ENCODE results near the gene LSM5.
"Not testable (repeated sequence)": the region's sequence is repeated elsewhere in the genome, so short reads cannot be mapped to it uniquely, and the experiment has no call there.

Gene LSM5

DNA sequence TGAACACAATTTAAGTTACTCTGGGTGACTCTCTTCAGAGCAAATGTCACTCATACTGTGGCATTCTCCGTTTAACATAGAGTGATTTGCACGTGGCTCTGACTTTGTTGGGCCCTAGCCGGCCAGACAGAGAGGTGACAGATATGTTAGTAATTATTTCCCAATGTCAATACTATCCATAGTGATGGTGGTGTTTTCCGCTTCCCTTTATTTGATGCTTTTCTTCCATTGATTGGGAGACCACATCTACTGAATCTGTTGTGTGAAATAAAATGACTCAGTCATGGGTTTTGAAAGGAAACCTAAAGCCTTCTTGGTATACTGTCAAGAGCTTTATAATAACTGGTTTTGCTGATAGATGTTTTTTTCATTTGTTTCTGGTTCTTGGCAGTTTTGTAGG is 12.5 kb upstream of the LSM5 start:
- DNase-seq: no peak

DNA sequence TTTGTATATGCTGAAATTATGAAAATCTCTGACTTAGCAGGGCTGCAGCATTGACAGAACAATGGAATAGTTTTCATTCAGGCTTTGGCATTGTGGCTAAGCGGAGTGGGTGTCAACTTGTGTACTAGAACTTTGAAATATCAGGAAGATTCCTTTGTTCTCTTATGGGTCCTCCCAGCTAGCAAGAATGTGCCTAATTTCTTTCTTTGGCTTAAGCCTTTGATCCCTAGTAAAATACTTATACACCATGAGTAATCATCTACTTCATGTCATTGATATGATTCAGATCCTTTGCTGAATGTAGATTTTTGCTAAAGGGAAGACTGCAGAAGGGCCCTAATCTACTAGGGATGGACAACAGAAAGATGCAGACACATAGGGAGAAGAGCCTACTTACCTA is 11.3 kb upstream of the LSM5 start:
- DNase-seq: no peak

DNA sequence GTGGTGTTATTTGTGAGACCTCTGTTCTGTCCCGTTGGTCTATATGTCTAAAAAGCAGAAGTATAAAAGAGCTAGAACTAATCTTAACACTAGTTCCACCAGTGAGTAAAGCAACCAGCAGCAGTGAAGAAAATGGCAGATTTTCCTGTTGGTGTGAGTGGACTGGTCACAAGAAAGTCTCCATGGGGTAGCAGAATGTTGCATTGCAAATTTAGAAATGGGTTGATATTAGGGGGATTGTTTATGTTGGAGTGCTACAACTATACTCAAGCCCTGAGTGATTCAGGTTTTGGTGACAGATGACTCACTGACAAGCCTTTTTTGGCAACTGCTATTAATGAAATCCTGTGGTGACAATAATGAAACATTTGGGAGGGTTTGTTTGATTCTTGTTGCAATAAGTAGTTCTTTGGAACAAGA is 10.8 kb upstream of the LSM5 start:
- no peak for DNase-seq

DNA sequence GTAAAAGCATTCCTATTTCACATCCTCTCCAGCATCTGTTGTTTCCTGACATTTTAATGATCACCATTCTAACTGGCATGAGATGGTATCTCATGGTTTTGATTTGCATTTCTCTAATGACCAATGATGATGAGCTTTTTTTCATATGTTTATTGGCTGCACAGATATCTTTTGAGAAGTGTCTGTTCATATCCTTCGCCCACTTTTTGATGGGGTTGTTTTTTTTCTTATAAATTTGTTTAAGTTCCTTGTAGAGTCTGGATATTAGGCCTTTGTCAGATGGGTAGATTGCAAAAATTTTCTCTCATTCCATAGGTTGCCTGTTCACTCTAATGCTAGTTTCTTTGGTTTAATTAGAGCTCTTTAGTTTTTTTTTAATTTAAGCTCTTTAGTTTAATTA is 10.0 kb upstream of the LSM5 start:
- not testable (repeated sequence) for DNase-seq

DNA sequence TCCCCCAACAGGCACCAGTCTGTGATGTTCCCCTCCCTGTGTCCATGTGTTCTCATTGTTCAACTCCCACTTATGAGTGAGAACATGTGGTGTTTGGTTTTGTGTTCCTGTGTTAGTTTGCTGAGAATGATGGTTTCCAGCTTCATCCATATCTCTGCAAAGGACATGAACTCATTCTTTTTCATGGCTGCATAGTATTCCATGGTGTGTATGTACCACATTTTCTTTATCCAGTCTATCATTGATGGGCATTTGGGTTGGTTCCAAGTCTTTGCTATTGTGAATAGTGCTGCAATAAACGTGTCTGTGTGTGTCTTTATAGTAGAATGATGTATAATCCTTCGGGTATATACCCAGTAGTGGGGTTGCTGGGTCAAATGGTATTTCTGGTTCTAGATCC is 9.6 kb upstream of the LSM5 start:
- DNase-seq: not testable (repeated sequence)

DNA sequence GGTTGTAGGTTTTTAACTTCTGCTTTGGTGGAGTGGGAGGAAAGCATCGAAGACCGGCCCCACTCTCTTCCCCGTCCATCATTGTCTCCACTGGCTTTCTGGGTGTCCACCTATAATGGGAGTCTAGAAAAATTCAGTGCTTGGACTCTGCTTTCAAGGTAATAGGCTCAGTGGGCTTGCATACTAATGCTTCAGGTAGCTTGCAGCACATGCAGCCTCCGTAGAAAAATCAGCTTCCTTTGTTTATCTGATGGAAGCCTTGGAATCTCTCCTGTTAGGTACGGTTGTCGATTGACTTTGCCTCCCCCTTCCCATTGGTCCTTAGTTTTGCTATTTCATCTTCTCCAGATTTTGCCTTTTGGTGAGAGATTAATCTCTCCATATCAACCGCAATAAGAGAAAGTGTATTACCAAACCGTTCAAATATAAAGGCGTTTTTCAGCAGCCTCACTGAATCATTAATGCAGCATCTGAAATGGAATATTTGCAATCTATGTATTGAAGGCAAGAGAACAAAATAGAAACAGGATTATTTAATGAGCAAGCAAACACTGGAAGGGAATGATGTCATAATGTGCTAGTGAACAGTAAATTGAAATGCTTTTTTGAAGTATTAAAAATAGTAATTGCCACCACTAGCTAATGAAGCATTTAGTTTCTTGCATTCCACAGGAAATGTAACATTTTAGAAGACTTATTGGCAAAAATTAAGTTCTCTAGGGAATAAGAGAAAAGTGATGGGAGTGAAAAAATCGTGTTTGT is 6.1 kb upstream of the LSM5 start:
- no peak for DNase-seq

DNA sequence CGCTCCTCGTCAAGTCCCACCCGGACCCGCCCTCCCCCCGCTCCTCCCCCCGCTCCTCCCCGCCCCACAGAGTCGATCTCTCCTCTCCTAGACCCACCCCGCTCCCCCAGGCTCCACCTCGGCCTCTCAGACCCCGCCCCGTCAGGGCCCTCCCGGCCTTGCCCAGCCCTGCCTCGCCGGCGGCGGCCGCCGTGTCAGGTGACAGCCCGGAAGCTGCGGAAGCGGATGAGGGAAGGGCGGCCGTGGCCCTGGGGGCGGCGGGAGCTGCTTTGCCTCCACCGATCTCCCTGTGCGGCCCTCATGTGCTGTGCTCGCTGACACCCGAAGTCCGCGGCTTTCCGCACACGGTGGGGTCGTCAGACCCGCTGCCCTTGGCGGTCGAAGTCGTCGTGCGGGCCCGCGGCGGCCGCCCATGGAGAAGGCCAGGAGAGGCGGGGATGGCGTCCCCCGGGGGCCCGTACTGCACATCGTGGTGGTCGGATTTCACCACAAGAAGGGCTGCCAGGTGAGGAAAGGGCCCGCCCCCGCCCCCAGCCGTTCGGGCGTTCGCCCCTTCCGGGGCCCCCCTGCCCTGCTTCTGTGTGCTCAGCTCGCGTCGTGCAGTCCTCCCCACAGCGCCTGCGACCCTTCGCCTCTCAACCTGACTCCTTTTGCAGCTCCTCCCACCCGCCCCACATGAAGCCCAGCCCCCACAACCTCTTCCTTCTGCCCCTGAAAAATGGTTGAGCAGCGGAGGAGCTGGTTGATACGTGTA is 5.3 kb upstream of the LSM5 start, which contains the start of gene AVL9:
Gene AVL9, plus strand, starts transcription at position 192 of the 754 bp plus-strand sequence. Its CDS starts 221 bp downstream, at position 413.
- peak; percentile 69 for DNase-seq

DNA sequence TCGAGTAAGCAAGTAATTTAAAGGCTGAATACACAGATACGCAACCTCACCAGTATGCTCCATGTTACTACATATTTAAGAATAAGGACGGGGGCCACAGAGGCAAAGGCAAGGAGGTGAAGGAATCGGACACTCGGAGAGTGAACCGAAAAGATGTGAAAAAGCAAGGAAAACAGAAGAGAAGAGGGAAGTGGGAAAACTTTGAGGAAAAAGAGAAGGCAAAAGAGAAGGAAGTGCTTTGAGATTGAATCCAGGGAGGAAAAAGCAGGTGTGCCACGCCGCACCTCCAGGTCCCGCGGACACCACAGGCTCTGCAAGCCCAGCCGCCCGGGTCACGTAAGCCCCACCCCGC is 4.7 kb upstream of the LSM5 start:
- no peak for DNase-seq

DNA sequence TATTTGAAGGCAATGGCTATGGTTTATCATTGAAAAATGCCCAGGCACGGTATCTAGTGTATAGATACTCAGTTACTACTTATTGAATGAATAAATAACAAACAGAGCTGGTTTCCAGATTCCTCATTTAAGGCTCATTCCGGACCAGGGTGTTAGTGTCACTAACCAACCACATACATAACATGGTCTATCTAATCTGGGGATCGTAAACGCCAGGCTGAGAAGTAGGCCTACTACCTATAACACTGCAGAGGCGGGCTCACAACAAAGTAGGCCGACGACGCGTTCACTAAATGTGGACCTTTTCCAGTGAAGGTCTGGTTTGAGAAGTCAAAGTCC is 423 bp downstream of the LSM5 start:
- DNase-seq: no peak

DNA sequence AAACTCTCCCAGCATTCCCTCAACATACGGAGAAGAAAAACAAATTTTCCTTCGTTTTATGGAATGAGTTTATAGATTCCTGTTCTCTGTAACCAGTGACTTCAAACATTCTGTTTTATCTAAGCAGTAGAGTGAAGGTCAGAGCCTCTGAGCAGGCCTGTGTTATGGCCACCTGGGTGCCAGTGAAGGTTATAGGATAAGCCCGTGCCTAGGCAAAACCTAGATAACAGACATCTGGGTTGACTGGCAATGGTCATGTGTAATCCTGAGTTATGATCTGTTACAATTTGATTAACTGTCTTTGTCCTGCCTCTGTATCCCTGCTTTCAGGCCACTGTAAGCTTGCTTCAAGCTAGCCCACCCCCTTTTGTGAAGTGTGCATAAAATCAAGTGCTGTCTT is 8.3 kb downstream of the LSM5 start:
- no peak for DNase-seq

DNA sequence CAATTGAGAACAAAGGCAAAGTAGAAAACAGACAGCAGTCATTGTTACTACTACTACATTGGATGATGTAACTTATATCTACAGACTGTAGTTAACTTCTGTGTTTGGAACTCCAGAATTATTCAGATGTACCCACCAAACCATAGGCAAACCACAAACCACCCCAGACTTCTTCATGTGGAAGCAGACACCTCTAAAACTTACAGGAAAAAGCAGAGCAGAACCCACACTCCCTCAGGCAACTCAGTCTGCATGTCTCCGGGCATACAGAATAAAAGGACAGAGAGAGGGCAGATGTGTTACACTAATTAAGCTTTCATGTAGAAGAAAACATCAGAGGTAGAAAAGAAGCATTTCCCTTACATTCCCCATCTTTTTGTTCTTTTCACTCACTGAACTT is 9.0 kb downstream of the LSM5 start:
- DNase-seq: no peak

DNA sequence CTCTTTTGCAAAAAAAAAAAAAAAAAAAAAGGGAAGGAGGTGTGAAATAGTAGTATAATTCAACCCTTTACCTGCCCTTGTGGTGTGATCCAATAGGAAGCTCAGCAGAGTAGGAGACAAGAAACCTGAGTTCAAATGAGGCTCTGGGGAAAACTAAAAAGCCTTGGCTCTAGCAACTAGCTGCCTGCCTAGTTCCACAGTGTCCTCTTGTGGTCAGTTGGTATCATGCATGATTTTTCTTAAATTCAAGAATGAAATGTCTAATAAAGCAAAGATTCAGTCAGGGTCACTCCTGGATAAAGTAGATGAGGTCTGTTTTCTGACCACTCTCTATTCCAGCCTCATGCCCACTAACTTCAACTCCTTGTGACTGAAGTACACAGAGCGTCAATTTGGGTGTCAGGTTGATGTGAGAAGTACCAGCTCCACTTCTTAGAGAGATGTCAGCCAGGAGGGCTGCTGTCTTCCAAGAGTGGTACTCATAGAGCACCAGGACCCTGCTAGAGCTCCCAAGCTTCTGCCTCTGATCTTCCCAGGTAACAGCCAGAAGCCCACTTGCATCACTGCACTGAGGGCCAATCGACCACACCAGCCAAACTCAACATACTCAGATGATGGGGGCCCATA is 10.5 kb downstream of the LSM5 start:
- DNase-seq: no peak

DNA sequence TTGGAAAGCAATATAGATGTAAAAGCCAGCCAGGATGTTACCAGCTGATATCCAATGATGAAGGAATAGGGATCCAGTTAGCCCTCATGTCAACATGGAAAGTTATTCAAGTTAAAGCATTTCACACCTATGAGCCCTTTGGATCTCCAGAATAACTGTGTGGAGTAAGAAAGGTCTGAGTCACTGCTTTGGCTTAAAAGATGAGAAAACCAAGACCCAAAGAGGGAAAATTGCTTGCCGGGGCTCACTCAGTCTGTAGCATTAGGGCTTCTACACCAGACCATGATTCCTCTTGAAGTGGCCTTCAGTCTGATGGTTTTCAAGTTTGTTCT is 12.6 kb downstream of the LSM5 start:
- no peak for DNase-seq

DNA sequence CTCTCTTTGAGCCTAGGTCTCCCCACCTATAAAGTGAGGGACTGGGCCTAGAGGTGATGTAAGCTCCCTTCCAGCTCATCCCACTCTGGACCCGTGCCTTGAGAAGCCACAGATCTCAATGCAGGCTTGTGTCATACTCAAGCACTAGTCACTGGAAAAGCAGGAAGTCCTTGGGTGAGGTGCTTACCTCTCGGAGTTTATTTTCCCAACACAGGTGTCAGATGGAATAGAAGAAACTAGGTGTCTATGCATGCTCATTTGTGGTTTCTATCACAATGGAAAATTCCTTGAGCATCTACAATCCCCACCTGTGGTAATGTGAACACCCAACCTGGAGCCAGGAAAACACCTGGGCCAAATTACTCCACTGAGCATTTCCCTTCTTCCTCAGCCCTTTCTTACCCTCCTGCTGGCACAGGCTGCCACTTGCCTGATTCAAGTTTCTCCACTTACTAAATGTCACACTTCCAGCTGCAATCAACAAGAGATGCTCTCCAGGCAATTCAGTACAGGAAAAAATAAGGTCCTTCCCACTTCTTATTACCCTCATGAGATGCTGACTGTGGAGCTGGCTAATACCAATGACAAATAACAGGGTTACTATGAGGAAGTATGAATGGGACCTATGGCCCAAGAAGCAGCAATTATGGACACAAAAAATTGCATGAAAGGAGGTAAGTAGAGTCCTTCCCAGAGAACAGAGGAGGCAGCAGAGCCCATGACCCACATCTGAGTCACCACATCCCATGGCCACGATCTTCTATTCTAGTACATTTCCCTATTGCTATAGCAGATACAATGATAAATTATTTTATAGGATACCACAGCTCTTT is 13.1 kb downstream of the LSM5 start:
- no peak for DNase-seq

DNA sequence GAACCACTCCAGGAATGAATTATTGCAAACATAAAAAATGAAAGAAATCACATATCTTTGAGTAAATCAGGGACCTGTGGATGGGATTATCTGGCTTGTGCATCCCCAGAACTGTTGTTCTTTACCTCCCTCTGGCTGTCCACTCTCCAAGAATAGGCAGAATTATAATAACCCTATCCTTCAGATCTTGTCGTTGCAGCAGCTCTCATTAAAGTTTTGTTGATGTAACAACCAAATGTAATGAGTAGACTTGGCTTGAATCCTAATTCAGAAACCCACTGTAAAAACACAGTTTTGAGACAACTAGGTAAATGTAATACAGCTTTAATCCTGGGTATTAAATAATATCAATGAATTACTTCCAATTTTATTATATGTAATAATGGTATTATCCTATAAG is 16.2 kb downstream of the LSM5 start:
- no peak for DNase-seq

DNA sequence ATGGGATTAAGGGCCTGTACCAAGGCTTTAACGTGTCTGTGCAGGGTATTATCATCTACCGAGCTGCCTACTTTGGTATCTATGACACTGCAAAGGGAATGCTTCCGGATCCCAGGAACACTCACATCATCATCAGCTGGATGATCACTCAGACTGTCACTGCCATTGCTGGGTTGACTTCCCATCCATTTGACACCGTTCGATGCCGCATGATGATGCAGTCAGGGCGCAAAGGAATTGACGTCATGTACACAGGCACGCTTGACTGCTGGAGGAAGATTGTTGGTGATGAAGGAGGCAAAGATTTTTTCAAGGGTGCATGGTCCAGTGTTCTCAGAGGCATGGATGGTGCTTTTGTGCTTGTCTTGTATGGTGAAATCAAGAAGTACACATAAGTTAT is 18.2 kb downstream of the LSM5 start:
- no peak for DNase-seq

DNA sequence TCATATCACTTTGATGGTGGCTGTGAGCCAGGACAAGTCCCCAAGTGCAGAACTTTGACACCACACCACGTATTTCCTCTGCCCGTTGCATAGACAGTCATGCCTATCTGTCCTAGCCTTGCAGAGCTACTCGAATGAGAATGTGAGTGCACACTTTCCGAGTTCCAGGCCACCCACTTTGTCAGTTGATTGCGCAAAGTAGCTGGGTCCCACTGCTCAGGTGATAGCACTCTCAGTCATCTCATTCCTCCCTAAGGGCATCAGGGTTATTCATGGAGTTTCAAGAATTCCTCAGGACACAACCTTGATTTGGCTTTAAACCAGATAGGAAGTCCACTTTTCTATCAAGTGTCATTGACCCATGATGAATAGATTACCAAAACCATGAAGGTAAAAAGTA is 19.3 kb downstream of the LSM5 start:
- no peak for DNase-seq

DNA sequence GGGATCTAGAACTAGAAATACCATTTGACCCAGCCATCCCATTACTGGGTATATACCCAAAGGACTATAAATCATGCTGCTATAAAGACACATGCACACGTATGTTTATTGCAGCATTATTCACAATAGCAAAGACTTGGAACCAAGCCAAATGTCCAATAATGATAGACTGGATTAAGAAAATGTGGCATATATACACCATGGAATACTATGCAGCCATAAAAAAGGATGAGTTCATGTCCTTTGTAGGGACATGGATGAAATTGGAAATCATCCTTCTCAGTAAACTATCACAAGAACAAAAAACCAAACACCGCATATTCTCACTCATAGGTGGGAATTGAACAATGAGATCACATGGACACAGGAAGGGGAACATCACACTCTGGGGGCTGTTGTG is 20.2 kb downstream of the LSM5 start:
- DNase-seq: not testable (repeated sequence)

DNA sequence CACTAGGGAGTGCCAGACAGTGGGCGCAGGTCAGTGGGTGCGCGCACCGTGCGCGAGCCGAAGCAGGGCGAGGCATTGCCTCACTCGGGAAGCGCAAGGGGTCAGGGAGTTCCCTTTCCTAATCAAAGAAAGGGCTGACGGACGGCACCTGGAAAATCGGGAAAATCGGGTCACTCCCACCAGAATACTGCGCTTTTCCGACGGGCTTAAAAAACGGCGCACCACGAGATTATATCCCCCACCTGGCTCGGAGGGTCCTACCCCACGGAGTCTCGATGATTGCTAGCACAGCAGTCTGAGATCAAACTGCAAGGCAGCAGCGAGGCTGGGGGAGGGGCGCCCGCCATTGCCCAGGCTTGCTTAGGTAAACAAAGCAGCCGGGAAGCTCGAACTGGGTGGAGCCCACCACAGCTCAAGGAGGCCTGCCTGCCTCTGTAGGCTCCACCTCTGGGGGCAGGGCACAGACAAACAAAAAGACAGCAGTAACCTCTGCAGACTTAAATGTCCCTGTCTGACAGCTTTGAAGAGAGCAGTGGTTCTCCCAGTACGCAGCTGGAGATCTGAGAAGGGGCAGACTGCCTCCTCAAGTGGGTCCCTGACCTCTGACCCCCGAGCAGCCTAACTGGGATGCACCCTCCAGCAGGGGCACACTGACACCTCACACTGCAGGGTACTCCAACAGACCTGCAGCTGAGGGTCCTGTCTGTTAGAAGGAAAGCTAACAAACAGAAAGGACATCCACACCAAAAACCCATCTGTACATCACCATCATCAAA is 25.4 kb downstream of the LSM5 start:
- DNase-seq: not testable (repeated sequence)

DNA sequence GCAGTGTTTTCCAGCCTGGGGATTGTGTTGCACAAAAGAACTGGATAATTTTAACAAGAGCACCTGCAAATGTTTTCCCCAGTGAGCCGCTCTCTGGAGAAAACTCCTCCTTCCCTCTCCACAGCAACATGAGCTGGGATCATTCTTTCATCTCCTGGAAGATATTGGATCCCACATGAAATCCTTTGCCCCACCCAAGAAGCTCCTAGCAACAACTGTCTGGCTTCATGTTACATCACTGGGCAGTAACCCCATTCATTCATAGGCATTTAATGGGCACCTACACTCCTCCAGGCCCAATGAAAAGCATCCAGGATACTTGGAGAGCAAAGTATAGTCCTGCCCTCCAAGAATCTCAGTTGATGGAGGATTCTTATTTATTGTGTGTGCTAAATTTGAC is 27.2 kb downstream of the LSM5 start:
- DNase-seq: peak; percentile 33

DNA sequence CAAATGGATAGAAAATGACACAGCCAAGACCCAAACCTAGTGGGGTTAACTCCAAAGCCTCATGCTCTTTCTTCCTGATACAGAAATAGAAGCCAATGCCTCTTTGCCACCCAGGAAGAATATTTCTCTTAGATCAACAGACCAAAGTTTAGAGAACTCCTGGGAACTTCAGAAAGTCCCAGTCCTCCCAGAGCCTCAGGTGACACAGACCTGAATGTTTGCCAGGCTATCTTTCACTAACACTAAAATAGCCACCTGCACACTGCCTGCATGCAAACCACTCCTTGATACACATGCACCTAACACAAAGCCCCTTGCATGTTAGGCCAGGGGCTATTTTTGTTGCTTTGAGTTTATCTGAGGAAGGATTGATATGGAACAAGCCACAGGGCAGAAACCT is 27.7 kb downstream of the LSM5 start:
- DNase-seq: no peak

DNA sequence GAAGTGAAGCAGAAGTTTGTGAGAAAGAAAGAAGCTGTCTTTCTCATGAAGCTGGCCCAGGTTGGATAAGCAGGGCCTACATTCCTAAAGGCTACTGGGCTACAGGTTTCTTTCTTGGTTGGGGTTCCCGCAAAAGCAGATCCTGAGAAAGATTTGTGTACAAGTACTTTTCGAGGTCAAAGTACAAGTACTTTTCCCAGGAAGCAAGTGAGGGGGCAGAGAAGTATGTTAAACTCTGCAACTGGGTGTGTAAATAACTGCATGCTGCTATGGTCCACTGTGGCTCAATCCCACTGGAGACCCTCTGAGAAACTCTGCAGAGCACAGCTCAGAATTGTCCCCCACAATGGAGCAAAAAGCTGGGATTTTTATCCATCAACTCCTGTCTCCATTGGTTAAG is 28.7 kb downstream of the LSM5 start:
- no peak for DNase-seq

DNA sequence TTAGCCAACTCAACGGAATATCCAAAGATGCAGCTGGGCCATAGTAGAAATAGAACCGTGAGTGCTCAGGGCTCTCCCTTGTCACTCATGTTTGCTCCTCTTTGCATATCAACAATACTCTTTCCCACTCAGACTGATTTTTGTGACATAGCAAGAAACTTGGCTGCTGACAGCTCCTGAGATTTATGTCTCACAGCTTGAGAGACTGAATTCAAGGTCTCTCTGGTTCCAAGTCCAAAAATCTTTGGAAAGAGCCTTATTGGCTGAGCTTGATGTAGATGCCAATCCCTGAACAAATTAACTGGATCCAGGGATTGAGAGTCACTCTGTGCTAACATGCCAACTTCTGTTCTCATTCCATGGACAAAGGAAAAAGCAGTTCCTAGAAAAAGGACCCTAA is 30.4 kb downstream of the LSM5 start:
- DNase-seq: no peak
